HG02610 (cell line): ENCODE measurements around the gene ERAP2.

Experiments
- ATAC-seq: cut with Tn5 transposase; IDR thresholded peaks from one replicate; pipeline ENCODE4 v1.9.1; 2021; ENCODE audit warnings: mild to moderate bottlenecking, moderate library complexity; ENCODE audit not compliant: unreplicated experiment

ERAP2 gene

GRCh38 chr5:96893342-96893741 is 17.0 kb downstream of the ERAP2 start:
- ATAC-seq = peak; percentile 32

GRCh38 chr5:96896276-96896675 is 20.0 kb downstream of the ERAP2 start:
- peak; percentile 57 for ATAC-seq

- peak; percentile 90 for ATAC-seq
Observed at GRCh38 chr5:96896806-96897205, 20.5 kb downstream of the ERAP2 start.

GRCh38 chr5:96901384-96901783 is 25.1 kb downstream of the ERAP2 start:
- ATAC-seq = no peak

GRCh38 chr5:96901841-96902240 is 25.5 kb downstream of the ERAP2 start:
- no peak for ATAC-seq

- ATAC-seq = no peak
Observed at GRCh38 chr5:96902876-96903275, 26.6 kb downstream of the ERAP2 start.

- no peak for ATAC-seq
Observed at GRCh38 chr5:96903300-96903699, 27.0 kb downstream of the ERAP2 start.

- ATAC-seq = no peak
Observed at GRCh38 chr5:96904054-96904931, 28.0 kb downstream of the ERAP2 start.

- ATAC-seq = no peak
Observed at GRCh38 chr5:96905864-96906263, 29.6 kb downstream of the ERAP2 start.

GRCh38 chr5:96909003-96909402 is 32.7 kb downstream of the ERAP2 start:
- ATAC-seq = no peak

GRCh38 chr5:96909435-96909834 is 33.1 kb downstream of the ERAP2 start:
- ATAC-seq = no peak

- ATAC-seq = no peak
Observed at GRCh38 chr5:96911139-96911538, 34.8 kb downstream of the ERAP2 start.

GRCh38 chr5:96913233-96913632 is 36.9 kb downstream of the ERAP2 start:
- no peak for ATAC-seq

- peak; percentile 84 for ATAC-seq
Observed at GRCh38 chr5:96919754-96920197, 43.5 kb downstream of the ERAP2 start.

- no peak for ATAC-seq
Observed at GRCh38 chr5:96920744-96921355, 44.5 kb downstream of the ERAP2 start.

- ATAC-seq = peak; percentile 28
Observed at GRCh38 chr5:96922499-96923244, 46.4 kb downstream of the ERAP2 start.

GRCh38 chr5:96924016-96924443 is 47.7 kb downstream of the ERAP2 start:
- ATAC-seq = no peak

GRCh38 chr5:96926276-96926675 is 50.0 kb downstream of the ERAP2 start:
- no peak for ATAC-seq

- ATAC-seq = no peak
Observed at GRCh38 chr5:96927008-96927407, 50.7 kb downstream of the ERAP2 start.

GRCh38 chr5:96928931-96929708 is 52.8 kb downstream of the ERAP2 start:
- no peak for ATAC-seq

- no peak for ATAC-seq
Observed at GRCh38 chr5:96930058-96930457, 53.8 kb downstream of the ERAP2 start.
